NB4 (cell line): Measurements from ENCODE around the gene STEAP2.

Experiments
- DNase-seq: peaks from one replicate; pipeline ENCODE4 v3.0.0; 2010; ENCODE audit warnings: low read depth
- H3K4me3 ChIP-seq: one replicate; pipeline ENCODE4 v1.5.1; 2011; ENCODE audit warnings: mild to moderate bottlenecking, low read depth, low read length, moderate library complexity
- CTCF ChIP-seq: IDR thresholded peaks from one replicate; pipeline ENCODE4 v1.5.1; 2012; ENCODE audit warnings: low read depth, low read length
- MAX ChIP-seq: IDR thresholded peaks from 2 replicates; pipeline ENCODE4 v1.6.1; 2011; ENCODE audit warnings: low read depth, low read length
- MYC ChIP-seq: IDR thresholded peaks from 2 replicates; pipeline ENCODE4 v1.6.1; 2011; ENCODE audit warnings: low read depth, low read length
- POLR2A ChIP-seq: IDR thresholded peaks from 2 replicates; pipeline ENCODE4 v1.6.1; 2011; ENCODE audit warnings: mild to moderate bottlenecking; ENCODE audit not compliant: insufficient read length; ENCODE audit errors: extremely low read depth

Gene STEAP2

GRCh38 chr7:90212149-90212495 is 582 bp downstream of the STEAP2 start:
- DNase-seq, result no peak
- TF ChIP-seq MAX, result no peak
- H3K4me3 ChIP-seq, result no peak overlapping the region

GRCh38 chr7:90213521-90213920 is 2.0 kb downstream of the STEAP2 start:
- no peak for DNase-seq
- no peak for TF ChIP-seq MAX
- TF ChIP-seq CTCF, result no peak
- no peak for TF ChIP-seq MYC
- TF ChIP-seq POLR2A, result no peak
- H3K4me3 ChIP-seq, result no peak overlapping the region

DNA sequence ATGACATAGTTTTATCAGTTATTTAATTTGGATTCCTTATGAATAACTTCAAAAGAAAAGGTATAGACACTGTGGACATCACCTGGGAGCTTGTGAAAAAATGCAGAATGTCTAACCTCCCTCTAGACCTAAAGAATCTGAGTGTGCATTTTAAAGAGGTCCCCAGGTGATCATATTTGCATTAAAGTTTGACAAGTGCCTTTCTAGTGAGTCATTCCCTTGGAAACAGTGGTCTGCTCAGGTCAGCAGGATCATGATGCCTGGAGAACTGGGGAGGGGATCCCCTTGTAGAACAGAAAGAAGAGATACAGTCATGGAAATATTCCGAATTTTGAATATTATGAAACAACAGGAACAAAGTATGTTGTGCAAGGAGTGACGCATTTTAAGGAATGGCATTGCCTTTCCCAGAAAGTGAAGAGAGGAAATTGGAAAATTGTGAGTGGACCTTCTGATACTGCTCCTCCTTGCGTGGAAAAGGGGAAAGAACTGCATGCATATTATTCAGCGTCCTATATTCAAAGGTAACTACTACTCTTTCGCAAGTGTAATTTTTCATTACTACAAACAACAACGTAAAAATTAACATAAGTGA is 4.6 kb downstream of the STEAP2 start:
- no peak overlapping the region for H3K4me3 ChIP-seq
- DNase-seq, result no peak
- TF ChIP-seq MYC, result no peak
- TF ChIP-seq POLR2A, result no peak
- no peak for TF ChIP-seq CTCF
- TF ChIP-seq MAX, result no peak

GRCh38 chr7:90216771-90217170 is 5.2 kb downstream of the STEAP2 start:
- TF ChIP-seq MAX, result no peak
- no peak for TF ChIP-seq CTCF
- no peak for TF ChIP-seq MYC
- TF ChIP-seq POLR2A, result no peak
- no peak overlapping the region for H3K4me3 ChIP-seq
- no peak for DNase-seq

DNA sequence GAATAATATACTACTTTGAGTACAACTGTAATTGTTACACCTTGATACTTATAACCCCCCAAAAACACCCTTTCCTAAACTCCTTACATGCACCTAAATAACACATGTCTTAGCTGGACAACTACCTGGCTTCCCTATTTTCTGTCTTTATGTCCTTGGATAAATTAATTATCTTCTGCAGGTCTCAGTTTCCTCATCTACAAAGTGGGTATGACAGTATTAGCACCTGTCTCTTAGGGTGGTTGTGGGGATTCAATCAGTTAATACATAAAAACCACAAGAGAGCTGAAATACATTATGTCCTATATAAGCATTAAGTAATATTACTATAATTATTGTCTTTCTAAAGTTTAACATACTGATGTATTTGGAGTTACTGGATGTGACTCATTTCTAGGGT is 10.8 kb downstream of the STEAP2 start:
- no peak overlapping the region for H3K4me3 ChIP-seq
- TF ChIP-seq CTCF (no peak), MYC (no peak)
- DNase-seq, result no peak

GRCh38 chr7:90222811-90223725 is 11.5 kb downstream of the STEAP2 start:
- DNase-seq, result no peak
- no peak for TF ChIP-seq MYC
- H3K4me3 ChIP-seq, result no peak overlapping the region

- H3K4me3 ChIP-seq, result no peak overlapping the region
- DNase-seq, result no peak
- TF ChIP-seq POLR2A (no peak), MYC (no peak), CTCF (no peak), MAX (no peak)
Measured at GRCh38 chr7:90224195-90224594, 12.7 kb downstream of the STEAP2 start.
